Muscle of leg (tissue), 11 donors: Measurements from ENCODE around the gene CBFA2T2. TPM values are rescaled to one million over a fixed set of nuclear protein-coding genes. Genes with fewer than 3 reads are reported as not detected.

Experiments used
- DNase-seq: peaks from one replicate; pipeline ENCODE4 v3.0.0; 2013
- H3K27ac ChIP-seq: one replicate; pipeline ENCODE4 v1.5.1; 2013; ENCODE audit warnings: mild to moderate bottlenecking, low read length, control low read depth
- H3K27me3 ChIP-seq: one replicate; pipeline ENCODE4 v1.6.1; 2013; ENCODE audit warnings: low read length; ENCODE audit not compliant: control insufficient read depth, insufficient read depth
- H3K36me3 ChIP-seq: one replicate; pipeline ENCODE4 v1.6.1; 2013; ENCODE audit warnings: low read length; ENCODE audit not compliant: control insufficient read depth, insufficient read depth
- H3K4me1 ChIP-seq: one replicate; pipeline ENCODE4 v1.6.1; 2013; ENCODE audit warnings: low read length; ENCODE audit not compliant: control insufficient read depth, insufficient read depth
- H3K4me3 ChIP-seq: one replicate; pipeline ENCODE4 v1.5.1; 2013; ENCODE audit warnings: low read length, control low read depth
- H3K9me3 ChIP-seq: replicated peaks from 2 replicates; pipeline ENCODE4 v1.6.1; 2013; ENCODE audit warnings: low read depth, low read length; ENCODE audit not compliant: control insufficient read depth
- WGBS: methylation state at CpG from one replicate; pipeline ENCODE4 v1.1.5; 2013; ENCODE audit warnings: missing lambda C conversion rate; ENCODE audit not compliant: insufficient coverage; 5-methylcytosine and 5-hydroxymethylcytosine counted together
- polyA plus RNA-seq, 8 donors: library from polyadenylated mRNA; unstranded; fragments of 120-200 nt; gene quantifications; one replicate each; pipeline versions ENCODE4 v1.2.1 to v1.2.3, GENCODE V29; 2013; ENCODE audit warnings: inconsistent platforms in 1 of 8, low replicate concordance in 1 of 8; ENCODE audit not compliant: insufficient read length in 8 of 8, insufficient read depth in 1 of 8
- total RNA-seq: library from RNA; stranded (reverse); fragments of 120-200 nt; gene quantifications from one replicate; pipeline ENCODE4 v1.2.4, GENCODE V29; 2013

Gene CBFA2T2
- total and polyA plus RNA-seq, 9 donors = 8.5 to 17.8 (median 12.8) TPM

DNA sequence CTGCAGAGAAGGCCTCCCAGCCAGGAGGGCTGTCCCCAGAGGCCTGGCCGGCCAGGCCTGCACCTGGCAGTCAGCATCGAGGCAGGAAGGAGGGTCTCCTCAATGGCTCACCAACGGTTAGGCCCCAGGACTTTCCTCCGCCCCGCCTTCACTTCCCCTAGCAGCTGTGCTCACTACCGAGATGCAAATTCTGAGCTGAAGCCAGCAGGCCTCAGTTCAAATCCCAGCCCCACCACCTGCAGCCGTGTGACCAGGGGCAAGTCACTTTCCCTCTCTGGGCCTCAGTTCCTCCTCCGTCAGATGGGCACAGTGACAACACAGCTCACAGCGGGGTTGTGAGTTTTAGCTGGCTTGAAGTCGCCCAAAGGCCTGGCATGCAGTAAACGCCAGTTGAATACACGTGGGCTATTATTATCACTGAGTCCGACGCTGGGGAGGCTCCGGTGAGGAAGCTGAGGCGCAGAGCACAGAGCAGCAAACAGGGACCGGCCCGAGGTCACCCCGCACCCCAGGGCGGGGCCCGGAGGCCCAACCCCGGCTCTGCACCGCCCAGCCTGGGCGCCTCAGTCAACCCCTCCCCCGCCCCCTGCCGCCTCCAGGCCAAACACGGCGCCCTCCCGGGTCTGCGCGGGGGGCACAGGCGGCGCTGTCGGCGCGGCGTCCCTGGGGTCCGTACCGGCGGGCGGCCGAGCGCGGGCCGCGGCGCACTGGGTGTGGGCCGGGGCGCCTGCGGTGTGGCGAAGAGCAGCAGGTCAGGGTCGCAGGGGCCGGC is 195.6 kb downstream of the CBFA2T2 start:
- Histone ChIP-seq H3K27ac (peak overlapping the region; percentile 76), H3K9me3 (no peaks in the 10 kb centered on the region), H3K36me3 (peaks cover 4% of the 10 kb centered on the region), H3K4me1 (peaks cover 25% of the 10 kb centered on the region), H3K27me3 (no peaks in the 10 kb centered on the region), H3K4me3 (peak overlapping the region; percentile 46)
- under 1% methylated on average over 49 of the region's 53 CpGs for WGBS
- peak; percentile 83 for DNase-seq

GRCh38 chr20:33686100-33686983 is 196.4 kb downstream of the CBFA2T2 start, which contains the start of gene E2F1:
TSS of gene E2F1 (minus strand) at chr20:33686385. CDS start at chr20:33686264, 121 bp downstream.
- WGBS = 2% methylated on average over 100 of the region's 101 CpGs
- H3K4me1 ChIP-seq = peaks cover 25% of the 10 kb centered on the region

GRCh38 chr20:33686984-33687366 is 197.1 kb downstream of the CBFA2T2 start:
- peak; percentile 29 for DNase-seq
- 69% methylated on average over 9 of the region's 14 CpGs for WGBS
- no peaks in the 10 kb centered on the region for H3K9me3 ChIP-seq
- peaks cover 4% of the 10 kb centered on the region for H3K36me3 ChIP-seq
- no peaks in the 10 kb centered on the region for H3K27me3 ChIP-seq
- peak overlapping the region; percentile 42 for H3K4me3 ChIP-seq
- H3K27ac ChIP-seq = peak overlapping the region; percentile 71
- H3K4me1 ChIP-seq = peaks cover 25% of the 10 kb centered on the region

More at GRCh38 chr20:33686100-33686983, 196.4 kb downstream of the CBFA2T2 start, which contains the start of gene E2F1:
- H3K27me3 ChIP-seq = no peaks in the 10 kb centered on the region
- peaks cover 4% of the 10 kb centered on the region for H3K36me3 ChIP-seq
- peak within 1 kb of the TSS; percentile 76 for H3K27ac ChIP-seq
- H3K9me3 ChIP-seq = no peaks in the 10 kb centered on the region
- H3K4me3 ChIP-seq = peak within 1 kb of the TSS; percentile 46
- DNase-seq = peak; percentile 98

GRCh38 chr20:33687370-33687915 is 197.5 kb downstream of the CBFA2T2 start:
- WGBS = 75% methylated on average over 7 of the region's 8 CpGs
- Histone ChIP-seq H3K4me3 (no peak overlapping the region), H3K27ac (no peak overlapping the region), H3K4me1 (peaks cover 25% of the 10 kb centered on the region), H3K27me3 (no peaks in the 10 kb centered on the region), H3K36me3 (peaks cover 4% of the 10 kb centered on the region), H3K9me3 (no peaks in the 10 kb centered on the region)
- DNase-seq = peak; percentile 45

- H3K4me3 ChIP-seq = no peak overlapping the region
- peaks cover 26% of the 10 kb centered on the region for H3K4me1 ChIP-seq
- no CpG with 5 or more reads among the region's 3 CpGs for WGBS
- DNase-seq = no peak
- no peaks in the 10 kb centered on the region for H3K27me3 ChIP-seq
- no peaks in the 10 kb centered on the region for H3K36me3 ChIP-seq
- no peaks in the 10 kb centered on the region for H3K9me3 ChIP-seq
- H3K27ac ChIP-seq = no peak overlapping the region
Measured at GRCh38 chr20:33687993-33688937, 198.4 kb downstream of the CBFA2T2 start.

- 60% methylated on average over 1 of the region's 3 CpGs for WGBS
- Histone ChIP-seq H3K4me1 (peaks cover 29% of the 10 kb centered on the region), H3K4me3 (no peak overlapping the region), H3K9me3 (no peaks in the 10 kb centered on the region), H3K27ac (no peak overlapping the region), H3K27me3 (no peaks in the 10 kb centered on the region), H3K36me3 (no peaks in the 10 kb centered on the region)
- no peak for DNase-seq
Measured at GRCh38 chr20:33688938-33689424, 199.1 kb downstream of the CBFA2T2 start.

- H3K27me3 ChIP-seq = no peaks in the 10 kb centered on the region
- H3K27ac ChIP-seq = no peak overlapping the region
- peaks cover 29% of the 10 kb centered on the region for H3K4me1 ChIP-seq
- H3K4me3 ChIP-seq = no peak overlapping the region
- H3K9me3 ChIP-seq = no peaks in the 10 kb centered on the region
- DNase-seq = no peak
- no peaks in the 10 kb centered on the region for H3K36me3 ChIP-seq
- WGBS = no CpG with 5 or more reads among the region's 1 CpG
Measured at GRCh38 chr20:33689493-33689892, 199.6 kb downstream of the CBFA2T2 start.

DNA sequence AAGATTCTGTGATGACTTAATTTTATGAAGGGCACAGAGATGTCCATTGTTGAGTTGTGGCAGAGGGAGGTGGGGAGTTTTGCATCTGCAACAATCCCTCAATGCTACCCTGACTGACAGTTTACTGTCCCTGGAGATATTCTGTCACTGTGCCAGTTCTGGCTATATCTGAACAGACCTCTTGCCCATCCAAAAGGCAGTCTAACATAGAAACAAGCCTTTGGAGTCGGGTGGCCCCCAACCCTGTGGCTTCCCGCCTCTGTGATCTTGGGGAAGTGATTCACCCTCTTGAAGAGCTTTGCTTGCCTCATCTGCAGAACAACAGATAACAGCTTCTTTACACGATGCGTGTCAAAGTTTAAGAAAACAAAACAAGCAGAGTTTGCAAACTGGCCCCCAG is 200.1 kb downstream of the CBFA2T2 start:
- Histone ChIP-seq H3K27me3 (no peaks in the 10 kb centered on the region), H3K9me3 (no peaks in the 10 kb centered on the region), H3K27ac (no peak overlapping the region), H3K36me3 (no peaks in the 10 kb centered on the region), H3K4me3 (no peak overlapping the region), H3K4me1 (peaks cover 29% of the 10 kb centered on the region)
- no CpG with 5 or more reads among the region's 4 CpGs for WGBS
- DNase-seq = no peak

GRCh38 chr20:33693289-33693688 is 203.4 kb downstream of the CBFA2T2 start:
- 92% methylated on average over 2 of the region's 5 CpGs for WGBS
- H3K4me3 ChIP-seq = no peak overlapping the region
- peaks cover 28% of the 10 kb centered on the region for H3K4me1 ChIP-seq
- DNase-seq = no peak
- H3K27ac ChIP-seq = peak overlapping the region; percentile 38
- no peaks in the 10 kb centered on the region for H3K27me3 ChIP-seq
- no peaks in the 10 kb centered on the region for H3K9me3 ChIP-seq
- H3K36me3 ChIP-seq = no peaks in the 10 kb centered on the region
